ENCODE measurements around the gene CDK17.
A peak's percentile ranks its signal among the peaks of the same experiment; 100 is the strongest.

The CDK17 gene

GRCh38 chr12:96235484-96235826, 164.8 kb downstream of the CDK17 start:
- no peak for DNase-seq

DNA sequence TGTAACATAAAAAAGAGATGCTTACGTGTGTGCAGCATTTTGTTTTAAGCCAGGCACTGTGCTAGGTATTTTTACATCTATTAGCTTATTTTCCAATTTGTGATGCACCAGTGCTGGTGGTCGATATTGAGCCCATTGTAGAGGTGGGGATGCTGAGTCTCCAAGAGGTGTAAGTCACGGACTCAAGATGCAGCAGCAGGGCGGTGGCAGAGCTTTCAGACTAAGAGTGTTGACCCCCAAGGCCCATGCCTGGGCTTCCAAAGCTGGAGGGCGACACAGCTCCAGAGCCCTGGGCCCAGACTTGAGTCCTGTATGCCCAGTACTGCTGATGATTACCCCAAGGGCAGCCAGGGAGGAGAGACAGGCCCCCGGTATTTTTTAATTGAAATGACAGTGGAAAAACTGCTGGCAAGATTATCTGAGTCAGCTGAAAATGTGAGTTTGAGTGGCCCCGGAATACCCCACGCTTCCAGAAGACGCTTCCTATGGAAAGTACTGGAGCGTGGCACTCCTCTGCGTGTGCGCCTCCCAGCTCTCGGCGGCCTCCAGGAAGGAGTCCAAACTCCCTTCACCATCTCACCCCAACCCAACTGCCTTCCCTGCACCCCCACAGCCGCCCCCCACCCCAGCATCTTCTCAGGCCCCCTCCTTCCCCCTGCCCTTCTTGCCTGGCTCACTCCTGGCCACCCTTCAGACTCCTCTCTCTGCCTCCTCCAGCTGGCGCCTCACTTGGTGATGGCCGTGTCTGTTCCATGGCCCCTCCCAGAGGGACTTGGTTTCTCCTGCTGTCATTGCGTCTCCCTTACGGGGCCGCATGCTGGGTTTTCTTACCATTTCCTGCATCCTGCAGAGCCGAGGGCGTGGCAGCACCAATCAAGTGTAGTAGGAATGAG, 165.4 kb downstream of the CDK17 start:
- DNase-seq: no peak

- DNase-seq: peak; percentile 90
Observed at GRCh38 chr12:96233939-96234461, 166.2 kb downstream of the CDK17 start.

- DNase-seq: peak; percentile 41
Observed at GRCh38 chr12:96233168-96233567, 167.1 kb downstream of the CDK17 start.

- no peak for DNase-seq
Observed at GRCh38 chr12:96230646-96231045, 169.6 kb downstream of the CDK17 start.

GRCh38 chr12:96228566-96229248, 171.5 kb downstream of the CDK17 start:
- DNase-seq: no peak
